Neural cell (in vitro differentiated cells): ENCODE data around the gene PLCZ1.

ENCODE experiments used
- CTCF ChIP-seq: fragments of 450-650 bp; IDR thresholded peaks from 2 replicates; pipeline ENCODE4 v1.5.1; 2014; ENCODE audit warnings: antibody characterized with exemption, mild to moderate bottlenecking, moderate library complexity; ENCODE audit not compliant: poor library complexity, severe bottlenecking
- EZH2 ChIP-seq: fragments of 200-600, 300-800 bp; shearing (Covaris generic), sonication (generic); IDR thresholded peaks from 2 replicates; pipeline ENCODE4 v1.6.1; 2014; ENCODE audit warnings: antibody characterized with exemption, low read length, borderline replicate concordance, mild to moderate bottlenecking; ENCODE audit not compliant: insufficient read depth, poor library complexity, severe bottlenecking
- POLR2AphosphoS5 ChIP-seq: IDR thresholded peaks from 2 replicates; pipeline ENCODE4 v1.6.1; 2012

GRCh38 chr12:18644564-18644963, 93.2 kb downstream of the PLCZ1 start:
- TF ChIP-seq POLR2AphosphoS5 (no peak), CTCF (no peak), EZH2 (no peak)
